T-helper 2 cell treated with Interferon-gamma antibody and Interleukin-4, amounts not matched to agents 100 ng/mL and 5 ng/mL, for 36 hours (primary cell): ENCODE results near the gene PROS1. TPM values are rescaled to one million over a fixed set of nuclear protein-coding genes. Genes with fewer than 3 reads are reported as not detected.
"Not testable (repeated sequence)": the region's sequence is repeated elsewhere in the genome, so short reads cannot be mapped to it uniquely, and the experiment has no call there.

ENCODE experiments used
- intact Hi-C: fragments of 100-400 bp; cut with micrococcal nuclease; formaldehyde crosslinking; loops from one replicate; pipeline ENCODE4 v1.15.1; 2023
- total RNA-seq: library from RNA; stranded (reverse); gene quantifications from 2 replicates; pipeline ENCODE4 v1.2.3, GENCODE V29; 2022

PROS1 gene
- total RNA-seq, 1 donor from 2014 or later: 0.80 TPM

DNA sequence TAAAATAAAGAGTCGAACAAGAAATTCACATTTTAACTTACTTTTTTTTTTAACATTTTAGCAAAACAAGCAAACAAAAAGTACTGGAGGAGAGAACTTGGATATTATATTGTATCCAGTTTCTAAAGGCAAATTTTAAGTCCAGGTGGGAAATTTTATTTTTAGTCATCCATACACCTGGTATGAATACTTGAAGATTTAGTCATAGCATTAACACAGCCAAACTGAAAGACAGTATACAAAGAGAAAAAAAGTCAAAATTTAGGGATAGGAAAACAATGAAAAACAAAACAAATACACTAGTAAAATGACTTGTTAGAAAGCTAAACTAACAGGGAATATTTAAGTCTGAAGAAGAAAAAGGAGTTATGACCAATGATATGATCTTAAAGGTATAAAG, 69.1 kb downstream of the PROS1 start:
- intact Hi-C loops: no loop called here

DNA sequence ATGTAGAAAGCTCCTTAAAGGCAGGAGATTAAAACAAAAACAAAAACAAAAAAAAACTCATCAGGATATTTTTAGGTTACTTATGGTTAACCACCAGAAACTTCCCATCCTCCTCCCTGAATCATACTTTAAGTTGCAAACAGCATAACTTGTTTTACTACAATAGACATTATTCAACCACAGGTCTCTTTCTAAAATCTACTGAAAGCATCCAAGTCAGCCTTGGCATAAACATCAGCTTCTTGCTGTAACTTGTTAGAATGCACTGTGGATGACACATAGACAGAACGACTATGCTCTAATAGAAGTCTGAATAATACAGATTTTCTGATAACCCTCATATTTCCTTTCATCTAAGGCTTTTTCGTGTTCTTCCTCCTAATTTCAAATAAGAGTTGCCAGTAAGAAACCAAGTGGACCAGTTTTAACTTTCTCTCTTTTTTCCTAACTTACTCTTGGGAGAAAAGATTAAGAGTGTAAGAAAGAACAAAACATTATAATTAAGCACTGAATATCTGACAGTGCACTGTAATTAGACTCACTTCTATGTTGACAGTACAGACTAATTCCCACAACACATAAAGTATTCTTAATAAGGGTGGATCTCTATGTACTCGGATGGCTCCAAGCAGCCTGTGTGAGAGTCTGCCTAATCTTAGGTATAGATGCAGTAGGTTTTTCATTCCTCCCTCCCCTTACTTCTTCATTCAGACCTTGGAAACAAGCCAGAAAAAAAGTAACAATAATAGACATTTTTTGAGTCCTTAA, 95.3 kb downstream of the PROS1 start:
- intact Hi-C loops: not testable (repeated sequence)

DNA sequence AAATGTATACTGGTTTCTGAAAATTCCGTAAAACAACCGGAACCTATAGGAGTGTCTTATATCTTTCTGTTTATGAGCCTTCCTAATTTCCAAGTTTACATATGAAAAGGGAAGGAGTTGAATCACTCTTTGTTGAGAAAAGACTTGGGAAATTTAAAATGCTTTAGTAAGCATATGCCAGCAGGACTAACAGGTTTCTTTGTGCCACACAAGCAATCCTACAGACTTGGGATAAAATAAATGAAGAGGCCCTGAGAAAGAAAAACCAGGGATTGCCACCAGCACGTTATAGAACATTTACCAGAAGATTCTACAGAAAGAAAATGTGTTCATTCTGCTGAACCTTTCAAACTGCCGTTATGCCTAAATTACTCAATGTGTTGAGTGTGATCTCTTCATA, 96.3 kb downstream of the PROS1 start:
- intact Hi-C loops: not testable (repeated sequence)

DNA sequence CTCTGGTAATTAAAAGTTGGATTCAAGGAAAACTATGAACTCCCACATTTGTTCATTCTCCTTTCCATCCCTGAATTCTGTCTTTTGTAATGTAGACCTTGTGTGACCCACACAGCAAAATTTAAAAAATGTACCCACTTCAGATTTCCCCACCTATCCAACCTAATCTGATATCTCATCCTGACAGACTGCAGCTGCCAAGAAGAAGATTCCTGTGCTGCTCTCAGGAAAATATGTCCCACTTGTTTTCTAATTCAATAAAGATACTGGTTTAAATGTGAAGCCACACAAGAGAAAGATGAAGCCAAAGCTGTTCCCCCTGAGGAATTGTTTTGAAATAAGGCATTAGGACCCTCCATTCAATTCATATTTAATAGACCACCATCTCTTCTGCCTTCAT, 100.3 kb downstream of the PROS1 start:
- intact Hi-C loops: not testable (repeated sequence)

DNA sequence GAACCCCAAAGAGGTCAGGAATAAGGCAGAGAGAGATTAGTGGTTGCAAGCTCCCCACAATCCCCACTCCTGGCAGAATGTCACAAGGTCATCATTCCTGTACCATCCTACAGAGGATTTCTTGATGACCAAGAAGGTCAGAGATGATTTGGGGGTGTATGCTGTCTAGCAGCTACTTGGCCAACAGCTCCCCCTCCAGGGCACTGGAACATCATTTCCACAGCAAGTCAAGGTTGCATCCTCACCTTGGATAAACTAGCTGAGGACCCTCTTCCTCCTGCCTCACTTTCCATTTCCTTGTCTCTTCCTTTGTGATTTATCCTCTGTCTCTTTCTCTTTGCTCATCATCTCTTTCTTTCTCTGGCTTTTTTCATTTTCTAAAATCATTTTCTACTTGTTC, 106.3 kb downstream of the PROS1 start:
- intact Hi-C loops: no loop called here

DNA sequence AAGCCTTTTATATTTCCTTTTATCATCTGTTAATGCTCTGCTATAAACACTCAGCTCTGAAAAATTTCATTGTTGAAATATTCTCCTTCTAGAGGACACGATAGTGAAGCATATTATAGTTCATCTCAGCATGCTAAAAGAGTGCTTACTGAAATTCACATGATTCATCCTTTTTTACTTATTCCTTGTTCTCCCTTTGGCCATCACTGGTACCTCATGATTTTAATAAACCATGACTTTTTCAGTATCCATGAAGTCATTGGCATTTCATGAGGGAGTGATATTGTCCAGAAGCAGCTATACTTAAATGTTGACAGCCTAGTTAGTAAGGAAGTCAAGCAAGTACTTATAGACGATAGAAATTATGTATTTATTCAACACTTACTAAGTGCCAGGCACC, 112.7 kb downstream of the PROS1 start:
- intact Hi-C loops: no loop called here

DNA sequence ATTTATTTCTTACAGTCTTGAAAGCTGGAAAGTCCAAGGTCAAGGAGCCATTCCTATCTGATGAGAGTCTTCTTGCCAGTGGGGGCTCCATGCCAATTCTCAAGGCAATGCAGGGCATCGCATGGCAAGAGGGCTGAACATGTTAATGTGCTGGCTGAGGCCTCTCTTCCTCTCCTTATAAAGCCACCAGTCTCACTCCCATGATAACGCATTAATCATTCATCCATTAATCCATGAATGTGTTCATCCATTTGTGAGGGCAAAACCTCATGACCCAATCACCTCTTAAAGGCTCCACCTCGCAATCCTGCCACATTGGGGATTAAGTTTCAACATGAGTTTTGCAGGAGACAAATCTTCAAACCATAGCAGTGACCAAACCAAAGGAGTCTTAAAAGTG, 118.3 kb downstream of the PROS1 start:
- intact Hi-C loops: no loop called here

DNA sequence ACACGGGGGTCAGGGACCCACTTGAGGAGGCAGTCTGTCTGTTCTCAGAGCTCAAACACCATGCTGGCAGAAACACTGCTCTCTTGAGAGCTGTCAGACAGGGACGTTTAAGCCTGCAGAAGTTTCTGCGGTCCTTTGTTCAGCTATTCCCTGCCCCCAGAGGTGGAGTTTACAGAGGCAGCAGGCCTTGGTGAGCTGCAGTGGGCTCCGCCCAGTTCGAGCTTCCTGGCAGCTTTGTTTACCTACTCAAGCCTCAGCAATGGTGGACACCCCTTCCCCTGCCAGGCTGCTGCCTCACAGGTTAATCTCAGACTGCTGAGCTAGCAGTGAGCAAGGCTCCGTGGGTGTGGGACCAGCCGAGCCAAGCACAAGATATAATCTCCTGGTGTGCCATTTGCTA, 121.5 kb downstream of the PROS1 start:
- intact Hi-C loops: not testable (repeated sequence)

DNA sequence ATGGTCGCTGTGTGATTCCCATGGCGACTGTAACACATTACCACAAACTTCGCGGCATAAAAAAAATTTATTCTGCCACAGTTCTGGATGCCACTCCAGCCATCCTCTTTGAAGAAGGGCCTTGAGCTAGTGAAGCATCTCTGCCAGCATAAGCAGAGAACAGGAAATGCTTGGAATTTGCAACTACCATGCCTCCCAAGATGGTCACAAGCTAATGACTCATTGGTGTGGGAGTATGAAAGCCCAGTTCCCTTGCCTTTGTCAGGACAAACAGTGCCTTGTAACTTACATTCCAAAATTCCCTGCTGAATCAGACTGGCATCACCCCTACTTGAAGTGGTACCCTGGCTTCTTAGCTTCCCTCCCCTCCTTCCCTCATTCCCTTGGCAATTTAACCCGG, 129.7 kb downstream of the PROS1 start:
- intact Hi-C loops: no loop called here

DNA sequence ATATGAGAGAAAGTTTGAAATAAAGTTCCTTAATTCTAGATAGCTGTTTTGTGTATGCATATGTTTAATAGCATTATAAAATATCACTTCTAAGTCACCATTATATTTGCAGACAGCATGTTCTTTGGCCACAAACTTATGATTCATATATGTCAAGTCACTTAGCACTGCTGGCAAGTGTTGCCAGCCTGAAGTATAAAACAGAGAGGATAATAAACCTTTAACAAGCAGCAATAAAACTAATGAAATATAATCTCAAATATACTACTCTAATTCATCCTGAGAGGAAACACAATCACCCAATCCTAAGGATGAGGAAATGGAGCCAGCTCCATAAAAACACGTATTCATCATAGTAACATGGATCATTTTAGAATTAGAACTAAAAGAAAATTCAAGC, 134.5 kb downstream of the PROS1 start:
- intact Hi-C loops: not testable (repeated sequence)

Other genes with a start within 250 kb of the PROS1 start
- 10.0 and 11.4 TPM in 2 replicates for gene ARL13B, start 6.3 kb upstream of the PROS1 start, total RNA-seq
- gene STX19, start 54.7 kb upstream of the PROS1 start, total RNA-seq: not detected in 2 replicates
- gene DHFR2, start 89.0 kb upstream of the PROS1 start, total RNA-seq: 8.9 and 10.7 TPM in 2 replicates
- gene NSUN3, start 89.2 kb upstream of the PROS1 start, total RNA-seq: 18.6 and 20.5 TPM in 2 replicates